HG02938 (cell line): ENCODE data around the gene OBSCN.

Experiments
- ATAC-seq: cut with Tn5 transposase; IDR thresholded peaks from one replicate; pipeline ENCODE4 v1.9.1; 2021; ENCODE audit warnings: mild to moderate bottlenecking, moderate library complexity; ENCODE audit not compliant: unreplicated experiment

The OBSCN gene

GRCh38 chr1:228350831-228351781, 143.3 kb downstream of the OBSCN start:
- ATAC-seq, result no peak

DNA sequence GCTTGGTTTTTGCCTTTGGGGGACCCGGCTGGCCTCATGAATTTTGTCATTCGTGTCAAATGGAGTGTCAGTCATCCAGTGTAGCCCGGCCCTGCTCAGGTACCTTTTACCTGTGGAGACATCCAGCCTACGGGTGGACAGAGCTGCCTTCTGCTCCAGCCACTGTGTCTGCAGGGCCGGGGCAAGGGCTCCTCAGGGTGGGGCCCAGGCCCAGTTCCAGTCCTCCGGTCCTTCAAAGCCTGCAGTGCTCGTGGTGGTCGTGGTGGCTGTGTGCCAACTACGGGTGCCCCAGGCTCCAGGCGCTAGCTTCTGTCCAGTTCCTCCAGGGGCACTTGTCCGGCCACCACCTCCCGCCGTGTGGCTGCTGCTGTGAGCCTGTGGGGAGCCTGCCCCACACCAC, 144.0 kb downstream of the OBSCN start:
- ATAC-seq, result no peak

DNA sequence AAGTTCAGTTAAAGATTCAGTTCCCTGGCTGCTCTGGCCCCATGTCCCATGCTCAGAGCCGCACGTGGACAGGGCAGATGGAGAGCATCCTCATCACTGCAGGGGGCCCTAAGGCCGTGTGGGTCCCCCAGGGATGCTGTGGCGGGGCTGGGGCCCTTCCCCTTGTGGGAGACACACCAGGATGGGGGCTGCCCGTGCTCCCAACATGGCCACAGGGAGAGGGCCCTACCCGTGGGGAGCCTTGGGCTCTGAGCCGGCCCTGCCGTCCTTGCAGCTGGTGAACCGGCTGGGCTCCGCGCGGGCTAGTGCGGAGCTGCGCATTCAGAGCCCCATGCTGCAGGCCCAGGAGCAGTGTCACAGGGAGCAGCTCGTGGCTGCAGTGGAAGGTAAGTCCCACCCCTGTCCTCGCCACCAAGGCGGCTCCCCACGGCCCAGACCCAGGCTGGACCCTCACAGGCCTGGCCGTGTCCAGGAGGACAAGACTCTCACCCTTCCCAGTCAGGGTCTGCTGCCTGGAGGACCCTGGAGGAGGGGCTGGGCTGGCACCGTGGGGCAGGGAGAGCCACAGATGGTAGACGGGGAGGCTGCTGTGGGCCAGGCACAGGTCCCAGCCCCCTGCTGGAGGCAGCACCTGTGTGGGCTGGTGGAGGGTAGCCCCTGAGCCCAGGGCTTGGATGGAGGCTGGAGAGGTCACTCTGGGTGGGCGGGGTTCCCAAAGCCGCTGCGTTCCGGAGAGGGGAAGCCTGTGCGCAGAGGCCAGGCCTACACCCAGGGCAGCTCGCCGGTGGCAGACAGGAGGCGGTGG, 145.0 kb downstream of the OBSCN start:
- no peak for ATAC-seq

DNA sequence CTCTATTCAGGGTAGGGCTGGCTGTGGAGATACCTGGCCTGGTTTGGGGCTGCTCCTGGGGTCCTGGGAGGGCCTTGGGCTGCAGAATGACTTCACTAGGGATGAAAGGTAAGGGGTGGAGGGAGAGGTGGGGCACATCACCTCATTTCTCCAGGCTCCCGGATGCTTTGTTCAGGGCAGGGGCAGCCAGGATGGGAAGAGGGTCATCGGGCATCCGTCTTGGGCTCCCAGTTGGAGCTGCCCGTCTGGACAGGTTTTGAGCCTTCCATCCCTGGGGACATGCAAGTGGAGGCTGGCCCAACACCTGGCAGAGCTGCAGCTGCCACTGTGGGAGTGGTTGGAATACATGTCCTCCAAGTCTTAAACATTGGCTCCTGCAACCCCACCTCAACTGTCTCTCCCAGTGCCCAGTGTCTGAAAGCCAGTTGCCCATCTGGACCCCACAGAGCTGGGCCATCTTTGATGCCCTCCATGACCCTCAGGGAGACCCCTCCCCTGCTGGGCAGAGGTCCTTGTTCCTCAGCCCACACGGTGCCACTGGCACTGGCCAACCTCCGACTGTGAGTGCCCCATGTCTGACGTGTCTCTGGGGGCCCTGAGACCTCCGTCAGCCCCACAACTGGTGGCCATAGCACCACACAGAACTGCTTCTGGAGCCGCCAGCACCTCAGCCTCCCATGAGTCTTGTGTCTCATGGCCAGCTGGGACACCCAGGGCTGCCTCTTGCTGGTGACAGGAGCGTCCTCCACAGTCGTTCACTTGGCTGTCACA, 145.9 kb downstream of the OBSCN start:
- ATAC-seq, result no peak

DNA sequence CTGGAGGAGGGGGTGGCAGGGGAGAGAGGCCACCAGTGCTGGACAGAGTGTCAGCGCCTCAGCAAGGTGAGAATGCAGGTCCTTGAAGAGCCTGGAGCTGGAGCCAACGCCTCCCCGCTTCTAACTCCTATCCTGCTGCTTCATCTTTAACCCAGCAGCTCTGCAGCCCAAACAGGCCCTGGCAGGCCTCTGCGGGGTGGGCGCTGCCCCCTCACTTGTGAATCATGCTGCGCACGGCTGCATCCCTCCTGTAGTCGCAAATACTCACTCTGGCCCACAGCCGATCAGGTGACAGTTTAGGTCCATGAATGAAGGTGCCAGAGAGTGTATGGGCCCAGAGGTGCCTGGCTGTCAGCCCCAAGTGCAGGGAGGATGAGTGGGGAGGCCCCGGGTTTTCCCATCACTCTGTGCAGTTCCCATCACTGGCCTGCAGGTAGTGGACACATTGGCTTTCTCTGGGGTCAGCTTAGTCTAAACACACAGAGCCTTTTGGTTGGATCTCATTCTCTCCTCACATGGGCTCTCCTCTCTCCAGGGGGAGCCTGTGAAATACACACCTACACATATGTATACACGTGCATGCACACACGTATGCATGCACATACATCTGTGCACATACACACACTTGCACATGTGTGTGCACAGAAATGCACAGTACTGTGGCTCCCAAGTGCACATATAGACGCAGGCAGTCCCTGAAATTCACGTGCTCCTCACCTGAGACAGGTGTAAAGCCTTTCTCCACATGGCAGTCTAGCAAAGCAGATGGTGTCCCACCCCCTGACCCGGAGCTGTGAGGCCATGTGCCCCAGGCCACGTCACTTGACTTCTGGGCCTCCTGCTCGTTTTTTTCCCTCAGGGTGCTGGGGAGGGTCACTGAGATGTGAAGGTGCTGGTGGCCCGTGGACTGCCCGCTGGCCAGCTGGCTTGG, 146.8 kb downstream of the OBSCN start:
- ATAC-seq, result no peak

DNA sequence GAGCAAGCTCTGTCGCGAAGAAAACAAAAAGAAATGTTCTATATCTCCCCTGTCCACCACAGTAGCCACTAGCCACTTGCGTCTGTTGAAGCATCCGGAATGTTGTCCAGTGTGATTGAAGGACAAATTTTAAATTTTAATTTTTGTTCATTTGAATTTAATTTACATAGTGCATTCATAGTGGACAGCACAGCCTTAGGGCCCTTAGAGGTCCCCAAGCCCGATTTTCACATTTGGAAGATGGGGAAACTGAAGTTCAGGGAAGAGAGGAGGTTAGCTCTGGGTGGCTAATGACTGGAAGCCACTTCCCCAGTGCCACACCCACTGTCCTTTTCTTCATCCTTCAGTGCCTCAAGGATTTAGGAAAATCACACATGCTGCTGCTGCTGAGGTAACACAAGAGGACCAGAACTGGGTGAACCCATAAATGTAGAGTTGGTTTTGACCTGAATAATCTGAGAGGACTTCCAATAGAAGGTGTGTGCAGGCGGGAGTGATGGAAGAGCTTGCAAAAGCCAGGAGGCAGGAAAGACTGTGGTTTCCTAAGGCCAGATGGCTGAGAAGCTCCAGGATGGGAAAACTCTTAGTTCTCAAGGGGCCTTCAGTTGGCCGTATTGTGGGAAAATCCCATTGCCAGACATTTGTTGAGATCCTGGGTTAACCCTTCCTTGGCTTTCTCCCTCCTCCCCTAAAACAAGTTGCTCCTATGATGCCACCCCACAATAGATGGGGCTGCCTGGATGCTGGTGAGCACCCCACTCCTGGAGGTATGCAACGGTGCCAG, 149.2 kb downstream of the OBSCN start:
- ATAC-seq, result no peak

GRCh38 chr1:228358039-228358763, 150.4 kb downstream of the OBSCN start:
- ATAC-seq, result no peak

DNA sequence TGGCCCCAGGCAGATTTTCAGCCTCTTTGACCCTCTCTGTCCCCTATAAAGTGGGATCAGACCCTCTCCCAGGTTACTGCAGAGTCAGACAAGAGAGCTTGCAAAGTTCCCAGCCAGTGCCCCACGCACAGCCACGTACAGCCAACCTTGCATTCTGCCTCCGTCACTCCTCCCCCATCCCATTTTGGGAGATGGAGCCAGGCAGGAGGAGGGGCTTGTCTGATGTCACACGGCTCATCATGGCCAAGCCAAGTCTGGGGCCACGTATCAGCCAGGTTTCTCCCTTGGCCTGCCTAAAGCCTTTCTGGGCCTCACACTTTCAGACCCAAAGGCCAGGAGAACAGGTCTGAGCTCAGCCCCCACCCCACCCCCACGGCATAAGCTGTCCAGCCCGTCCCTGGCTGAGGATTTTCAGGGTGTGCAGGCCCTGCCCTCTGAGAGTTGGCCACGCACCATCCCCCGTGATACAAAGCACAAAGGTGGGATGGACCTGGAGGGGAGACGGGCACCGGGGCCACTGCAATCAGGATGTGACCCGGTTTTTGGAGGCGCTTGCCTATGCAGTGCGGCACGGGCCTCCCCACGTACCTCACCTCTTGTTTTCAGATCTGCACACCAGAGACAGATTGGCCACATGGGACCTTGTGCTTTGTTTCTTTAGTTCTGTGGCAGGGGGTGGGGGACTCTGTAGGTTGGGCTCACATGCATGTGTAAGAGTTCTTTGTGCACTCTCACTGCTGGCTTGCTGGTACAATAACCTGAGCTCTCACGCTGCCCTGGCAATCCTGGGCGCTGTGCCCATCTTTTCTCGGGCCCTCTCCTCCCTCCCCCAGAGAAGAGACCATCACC, 151.1 kb downstream of the OBSCN start:
- ATAC-seq, result no peak

GRCh38 chr1:228359613-228360532, 152.0 kb downstream of the OBSCN start:
- ATAC-seq, result no peak

DNA sequence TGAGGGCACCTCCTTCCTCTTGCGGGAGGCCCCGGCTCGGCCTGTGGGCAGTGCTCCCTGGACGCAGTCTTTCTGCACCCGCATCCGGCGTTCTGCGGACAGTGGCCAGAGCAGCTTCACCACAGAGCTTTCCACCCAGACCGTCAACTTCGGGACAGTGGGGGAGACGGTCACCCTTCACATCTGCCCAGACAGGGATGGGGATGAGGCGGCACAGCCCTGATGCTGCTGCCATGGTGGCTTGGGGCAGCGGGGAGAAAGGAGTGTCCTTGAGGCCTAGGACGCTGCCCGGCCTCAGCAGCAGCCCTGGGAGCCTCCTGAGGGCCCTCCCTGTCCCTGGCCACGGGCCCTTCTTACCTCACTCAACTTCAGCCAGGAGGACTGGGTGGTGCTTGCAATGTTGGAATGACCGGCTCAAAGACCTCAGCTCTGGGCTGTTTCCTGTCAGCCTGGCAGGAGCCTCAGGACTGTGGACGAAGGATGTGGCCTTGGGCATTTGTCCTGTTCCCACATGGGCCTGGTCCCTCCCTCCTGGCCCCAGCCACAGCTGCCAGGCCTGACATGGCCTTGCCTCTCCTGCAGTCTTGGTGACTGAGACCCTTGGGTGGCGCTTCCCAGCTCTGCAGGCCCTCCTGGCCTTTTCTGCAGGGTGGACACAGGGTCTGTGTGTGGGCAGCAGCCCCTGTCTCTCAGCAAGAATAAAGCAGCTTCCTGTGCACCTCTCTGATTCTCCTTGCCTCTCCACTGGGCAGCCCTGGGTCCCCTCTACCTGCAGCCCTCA, 152.9 kb downstream of the OBSCN start:
- no peak for ATAC-seq

GRCh38 chr1:228361314-228362140, 153.7 kb downstream of the OBSCN start:
- ATAC-seq, result no peak

- no peak for ATAC-seq
Measured at GRCh38 chr1:228362141-228362883, 154.5 kb downstream of the OBSCN start.

- ATAC-seq, result no peak
Measured at GRCh38 chr1:228362884-228363450, 155.1 kb downstream of the OBSCN start.

GRCh38 chr1:228363686-228364067, 155.8 kb downstream of the OBSCN start:
- no peak for ATAC-seq
